Naive thymus-derived CD4-positive, alpha-beta T cell (primary cell): Measurements from ENCODE around the gene CFAP74. TPM values are rescaled to one million over a fixed set of nuclear protein-coding genes. Genes with fewer than 3 reads are reported as not detected.

Experiments
- ATAC-seq: fragments of 150-1000 bp; cut with Tn5 transposase; 2 replicates; pipeline ENCODE4 v1.10.0; 2021; ENCODE audit warnings: mild to moderate bottlenecking, moderate library complexity
- CTCF ChIA-PET: fragments of 350-600 bp; sonication (Branson Sonifier 250); formaldehyde crosslinking; loops from one replicate; lab custom pipeline; 2021; ENCODE audit warnings: antibody characterized with exemption; lab: Charles Lee
- POLR2A ChIA-PET: fragments of 350-600 bp; sonication (Branson Sonifier 250); formaldehyde crosslinking; loops from one replicate; lab custom pipeline; 2021; ENCODE audit warnings: antibody characterized with exemption, inconsistent platforms; lab: Charles Lee
- DNase-seq, 9 donors: peaks; one replicate each; pipeline versions ENCODE4 v3.0.0 to v3.0.0-alpha.2; 2020 to 2022; ENCODE audit warnings: mixed read lengths in 1 of 9
- H3K27ac ChIP-seq: one replicate; pipeline ENCODE4 v1.7.0; 2013; ENCODE audit warnings: mild to moderate bottlenecking, low read depth, low read length, moderate library complexity
- H3K27me3 ChIP-seq, 2 donors: one replicate each; pipeline ENCODE4 v1.7.0; 2013; ENCODE audit warnings: low read length in 2 of 2, mild to moderate bottlenecking in 2 of 2, moderate library complexity in 2 of 2; ENCODE audit not compliant: control insufficient read depth in 2 of 2, insufficient read depth in 2 of 2
- H3K36me3 ChIP-seq, 3 experiments: 1 replicate in 2 of 3; 2 replicates in 1 of 3; pipeline ENCODE4 v1.7.0; 2013; ENCODE audit warnings: low read length in 3 of 3, mild to moderate bottlenecking in 3 of 3, moderate library complexity in 1 of 3; ENCODE audit not compliant: insufficient read depth in 3 of 3, control insufficient read depth in 2 of 3
- H3K4me1 ChIP-seq, 2 donors: one replicate each; pipeline ENCODE4 v1.7.0; 2013; ENCODE audit warnings: low read length in 2 of 2, mild to moderate bottlenecking in 2 of 2, moderate library complexity in 1 of 2; ENCODE audit not compliant: control insufficient read depth in 2 of 2, insufficient read depth in 2 of 2
- H3K4me3 ChIP-seq: 2 replicates; pipeline ENCODE4 v1.7.0; 2013; ENCODE audit warnings: mild to moderate bottlenecking, low read length
- H3K9me3 ChIP-seq, 3 experiments: 1 replicate in 2 of 3; 2 replicates in 1 of 3; pipeline ENCODE4 v1.7.0; 2013; ENCODE audit warnings: low read length in 3 of 3; ENCODE audit not compliant: control insufficient read depth in 2 of 3
- H3K27ac Mint-ChIP-seq, 9 donors: one replicate each; pipeline ENCODE4 v1.8.0; 2020 to 2022; ENCODE audit warnings: mixed read lengths in 9 of 9, mild to moderate bottlenecking in 8 of 9, moderate library complexity in 5 of 9, inconsistent platforms in 2 of 9
- H3K27me3 Mint-ChIP-seq, 5 donors: one replicate each; pipeline ENCODE4 v1.8.0; 2021 to 2022; ENCODE audit warnings: mixed read lengths in 5 of 5, mild to moderate bottlenecking in 1 of 5
- H3K36me3 Mint-ChIP-seq, 5 donors: one replicate each; pipeline ENCODE4 v1.8.0; 2020 to 2022; ENCODE audit warnings: mixed read lengths in 5 of 5, mild to moderate bottlenecking in 3 of 5, inconsistent platforms in 1 of 5
- H3K4me1 Mint-ChIP-seq, 7 donors: one replicate each; pipeline ENCODE4 v1.8.0; 2020 to 2022; ENCODE audit warnings: mixed read lengths in 7 of 7, mild to moderate bottlenecking in 3 of 7, inconsistent platforms in 1 of 7
- H3K4me3 Mint-ChIP-seq, 10 donors: one replicate each; pipeline ENCODE4 v1.8.0; 2020 to 2022; ENCODE audit warnings: mild to moderate bottlenecking in 10 of 10, mixed read lengths in 10 of 10, moderate library complexity in 6 of 10, inconsistent platforms in 2 of 10
- H3K9me3 Mint-ChIP-seq, 11 donors: one replicate each; pipeline ENCODE4 v1.8.0; 2020 to 2022; ENCODE audit warnings: mixed read lengths in 11 of 11, mild to moderate bottlenecking in 4 of 11, inconsistent platforms in 1 of 11, moderate library complexity in 1 of 11
- intact Hi-C, 2 donors: fragments of 100-400 bp; cut with micrococcal nuclease; formaldehyde crosslinking; loops; one replicate each; pipeline ENCODE4 v1.15.1; 2023
- polyA plus RNA-seq, 2 donors: library from polyadenylated mRNA; unstranded; fragments of 300-500 nt; fragmentation: Illumina TruSeq; gene quantifications; one replicate each; pipeline ENCODE4 v1.2.3, GENCODE V29; 2021
- total RNA-seq, 6 experiments: library from RNA in 5 of 6; stranded (reverse) in 5 of 6; gene quantifications; 1 replicate in 5 of 6; 2 replicates in 1 of 6; pipeline ENCODE4 v1.2.3 and lab custom pipeline; 2021 to 2026

CFAP74 gene
- total and polyA plus RNA-seq, 7 experiments from 2014 or later: not detected

DNA sequence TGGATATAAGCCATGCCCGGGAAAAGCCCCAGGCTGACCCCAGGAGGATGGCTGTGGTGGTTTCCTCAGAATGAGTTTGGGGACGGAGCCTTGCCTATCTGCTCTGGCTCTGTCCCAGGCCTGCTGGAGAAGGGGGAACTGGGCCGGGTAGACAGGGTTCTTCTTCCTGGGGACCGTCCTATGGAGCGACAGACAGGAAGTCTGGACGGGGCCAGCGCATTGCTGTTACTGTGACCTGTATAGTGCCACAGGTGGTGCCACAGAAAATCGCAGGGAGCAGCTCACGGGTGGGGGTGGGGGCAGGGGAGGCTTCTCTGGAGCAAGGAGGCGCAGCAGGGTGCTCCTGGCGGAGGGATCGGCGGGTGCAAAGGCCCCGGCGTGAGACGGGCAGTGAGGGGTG is 36.4 kb downstream of the CFAP74 start:
- Mint-ChIP-seq H3K4me3 (no peak overlapping the region), H3K27ac (no peak overlapping the region), H3K36me3 (no peaks in the 10 kb centered on the region), H3K4me1 (peaks cover 0 to 3% (median 0%) of the 10 kb centered on the region in 7 donors), H3K9me3 (peaks cover 0 to 9% (median 0%) of the 10 kb centered on the region in 11 donors), H3K27me3 (peaks cover 0 to 8% (median 4%) of the 10 kb centered on the region in 5 donors)
- H3K4me1 ChIP-seq: no peaks in the 10 kb centered on the region
- intact Hi-C loops: no loop called here
- no peak overlapping the region for H3K4me3 ChIP-seq
- no peaks in the 10 kb centered on the region for H3K9me3 ChIP-seq
- H3K27ac ChIP-seq: no peak overlapping the region
- DNase-seq: no peak
- no peaks in the 10 kb centered on the region for H3K27me3 ChIP-seq
- H3K36me3 ChIP-seq: no peaks in the 10 kb centered on the region
- POLR2A ChIA-PET: no interaction called here
- no peak for ATAC-seq
- CTCF ChIA-PET: no interaction called here

DNA sequence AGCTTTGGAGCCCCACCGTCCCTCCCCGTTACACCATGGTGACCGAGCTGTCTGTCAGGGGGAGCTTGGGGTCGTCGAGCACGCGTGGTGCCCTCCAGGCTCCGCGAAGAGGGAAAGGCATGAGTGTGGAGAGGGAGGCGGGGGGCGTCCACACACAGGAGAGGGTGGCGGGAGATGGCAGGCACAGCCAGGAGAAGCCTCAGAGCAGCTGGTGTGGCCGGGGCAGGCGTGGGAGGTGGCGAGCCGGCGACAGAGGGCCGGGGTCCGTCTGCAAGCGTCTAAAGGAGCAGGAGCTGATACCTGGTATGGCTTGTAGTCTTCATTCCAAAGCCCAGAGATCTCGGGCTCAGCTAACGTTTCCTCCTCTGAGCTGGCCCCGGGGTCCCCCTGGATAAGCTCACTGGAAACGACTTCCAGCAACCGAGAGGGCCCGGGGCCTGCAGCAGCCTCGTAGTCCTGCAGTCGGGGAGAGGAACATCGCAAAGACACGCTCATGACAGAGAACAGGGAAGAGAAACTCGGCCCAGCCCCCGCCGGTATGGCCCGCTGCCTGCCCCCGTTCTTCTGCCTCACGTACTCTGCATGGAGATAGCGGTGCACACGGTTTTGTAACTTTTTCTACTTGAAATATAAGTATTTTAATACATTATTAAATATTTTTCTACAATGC is 37.4 kb downstream of the CFAP74 start:
- POLR2A ChIA-PET: no interaction called here
- H3K36me3 Mint-ChIP-seq: no peaks in the 10 kb centered on the region
- CTCF ChIA-PET: no interaction called here

DNA sequence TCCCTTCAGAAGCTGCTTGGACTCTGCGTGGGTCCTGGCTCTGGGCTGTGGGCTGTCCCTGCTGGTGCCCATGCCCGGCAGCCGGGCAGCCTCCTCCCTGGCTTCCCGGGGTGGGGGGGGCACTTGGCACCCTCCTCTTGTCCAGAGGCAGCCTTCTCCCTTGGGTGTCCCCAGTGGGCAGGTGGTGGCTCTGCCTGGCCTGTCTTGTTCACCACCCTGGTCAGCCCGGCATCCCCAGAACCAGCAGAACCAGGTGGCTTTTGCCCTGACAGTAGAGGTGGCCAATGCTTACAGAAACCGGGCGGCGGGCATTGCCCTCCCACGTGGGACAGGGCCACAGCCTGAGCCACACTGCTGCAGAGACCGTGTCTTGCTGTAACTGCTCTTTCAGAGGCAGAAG is 38.0 kb downstream of the CFAP74 start:
- intact Hi-C loops: no loop called here
- H3K4me1 Mint-ChIP-seq: peaks cover 0 to 3% (median 0%) of the 10 kb centered on the region in 7 donors
- no peaks in the 10 kb centered on the region for H3K4me1 ChIP-seq
- H3K4me3 ChIP-seq: no peak overlapping the region
- H3K27me3 ChIP-seq: no peaks in the 10 kb centered on the region
- no peaks in the 10 kb centered on the region for H3K9me3 ChIP-seq
- ChIA-PET CTCF (no interaction called here), POLR2A (no interaction called here)
- H3K27ac ChIP-seq: no peak overlapping the region
- peaks cover 7 to 24% (median 12%) of the 10 kb centered on the region in 5 donors for H3K27me3 Mint-ChIP-seq
- no peak overlapping the region for H3K4me3 Mint-ChIP-seq
- DNase-seq (no peak), ATAC-seq (no peak)
- no peak overlapping the region for H3K27ac Mint-ChIP-seq
- no peaks in the 10 kb centered on the region for H3K9me3 Mint-ChIP-seq
- H3K36me3 Mint-ChIP-seq: no peaks in the 10 kb centered on the region
- no peaks in the 10 kb centered on the region for H3K36me3 ChIP-seq

More for the DNA sequence above, 37.4 kb downstream of the CFAP74 start:
- no peaks in the 10 kb centered on the region for H3K36me3 ChIP-seq
- no peaks in the 10 kb centered on the region for H3K9me3 ChIP-seq
- no peak overlapping the region for H3K27ac ChIP-seq
- no peaks in the 10 kb centered on the region for H3K27me3 ChIP-seq
- H3K4me1 Mint-ChIP-seq: peaks cover 0 to 3% (median 0%) of the 10 kb centered on the region in 7 donors
- no peak overlapping the region for H3K27ac Mint-ChIP-seq
- intact Hi-C loops: no loop called here
- H3K4me3 Mint-ChIP-seq: no peak overlapping the region
- peaks cover under 1 to 17% (median 6%) of the 10 kb centered on the region in 5 donors for H3K27me3 Mint-ChIP-seq
- no peak overlapping the region for H3K4me3 ChIP-seq
- H3K4me1 ChIP-seq: no peaks in the 10 kb centered on the region
- peaks cover 0 to 5% (median 0%) of the 10 kb centered on the region in 11 donors for H3K9me3 Mint-ChIP-seq
- DNase-seq (no peak), ATAC-seq (no peak)

DNA sequence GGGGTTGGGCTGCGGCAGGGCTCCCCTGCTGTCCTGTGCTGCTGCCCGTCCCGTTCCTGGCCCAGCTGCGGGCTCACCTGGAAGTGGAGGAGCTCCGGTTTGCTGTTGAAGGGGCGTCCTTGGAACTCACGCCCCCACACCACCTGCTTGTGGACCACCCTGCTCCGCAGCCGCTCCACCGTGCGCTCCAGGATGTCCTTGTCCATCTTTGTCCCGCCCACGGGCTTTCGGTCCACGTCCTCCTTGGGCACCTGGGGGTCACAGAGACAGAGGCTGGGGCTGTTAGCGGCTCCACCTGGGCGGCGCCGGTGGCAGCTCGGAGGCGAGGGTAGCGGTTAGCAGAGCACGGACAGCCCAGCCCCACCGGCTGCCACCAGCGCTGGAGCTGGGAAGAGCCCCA is 38.8 kb downstream of the CFAP74 start:
- Mint-ChIP-seq H3K27me3 (peaks cover 9 to 30% (median 12%) of the 10 kb centered on the region in 5 donors), H3K36me3 (no peaks in the 10 kb centered on the region), H3K9me3 (no peaks in the 10 kb centered on the region), H3K27ac (no peak overlapping the region), H3K4me1 (peaks cover 0 to 3% (median 0%) of the 10 kb centered on the region in 7 donors), H3K4me3 (no peak overlapping the region)
- Histone ChIP-seq H3K27me3 (no peaks in the 10 kb centered on the region), H3K9me3 (no peaks in the 10 kb centered on the region), H3K4me3 (no peak overlapping the region), H3K27ac (no peak overlapping the region), H3K4me1 (no peaks in the 10 kb centered on the region), H3K36me3 (no peaks in the 10 kb centered on the region)
- POLR2A ChIA-PET: no interaction called here
- ATAC-seq (no peak), DNase-seq (no peak)
- CTCF ChIA-PET: no interaction called here
- intact Hi-C loops: no loop called here

DNA sequence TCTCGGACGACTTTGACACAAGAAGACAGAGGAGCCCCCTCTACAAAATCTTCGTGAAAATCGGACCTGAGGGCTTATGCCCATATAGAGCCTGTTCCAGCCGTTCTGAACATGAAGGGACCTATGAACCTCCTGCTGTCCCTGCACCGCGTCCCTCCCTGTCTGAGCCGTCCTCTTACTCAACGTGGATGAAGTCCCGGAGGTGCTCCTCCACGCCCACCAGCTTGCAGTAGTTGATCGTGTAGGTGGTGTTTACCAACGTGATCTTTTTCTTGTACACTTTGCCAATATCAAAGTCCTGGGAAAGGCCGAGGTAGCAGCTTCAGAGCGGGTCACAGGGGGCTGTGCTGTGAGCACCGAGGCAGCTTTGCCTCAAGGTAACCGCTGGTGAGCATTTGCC is 40.0 kb downstream of the CFAP74 start:
- CTCF ChIA-PET: no interaction called here
- Histone ChIP-seq H3K36me3 (no peaks in the 10 kb centered on the region), H3K4me3 (no peak overlapping the region), H3K4me1 (no peaks in the 10 kb centered on the region), H3K27me3 (no peaks in the 10 kb centered on the region), H3K9me3 (no peaks in the 10 kb centered on the region), H3K27ac (no peak overlapping the region)
- no peak overlapping the region for H3K27ac Mint-ChIP-seq
- H3K9me3 Mint-ChIP-seq: no peaks in the 10 kb centered on the region
- intact Hi-C loops: no loop called here
- peaks cover 0 to 3% (median 0%) of the 10 kb centered on the region in 7 donors for H3K4me1 Mint-ChIP-seq
- DNase-seq (no peak), ATAC-seq (no peak)
- H3K4me3 Mint-ChIP-seq: no peak overlapping the region
- peaks cover 9 to 30% (median 13%) of the 10 kb centered on the region in 5 donors for H3K27me3 Mint-ChIP-seq
- H3K36me3 Mint-ChIP-seq: no peaks in the 10 kb centered on the region
- POLR2A ChIA-PET: no interaction called here

DNA sequence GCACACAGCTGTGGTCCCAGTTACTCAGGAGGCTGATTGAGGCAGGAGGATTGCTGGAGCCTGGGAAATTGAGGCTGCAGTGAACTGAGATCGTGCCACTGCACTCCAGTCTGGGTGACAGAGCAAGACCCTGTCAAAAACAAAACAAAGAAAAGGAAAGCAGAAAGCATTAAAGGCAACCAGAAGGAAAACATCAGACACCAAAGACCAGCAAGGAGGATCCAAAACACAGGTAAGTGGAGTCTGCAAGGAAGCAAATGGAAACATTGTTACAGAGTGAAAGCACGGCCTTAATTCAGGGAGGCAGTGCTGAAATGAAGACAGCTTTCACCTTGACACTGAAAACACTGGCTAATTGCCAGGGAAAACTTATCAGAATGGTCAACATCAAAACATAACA is 40.8 kb downstream of the CFAP74 start:
- H3K27ac Mint-ChIP-seq: peak overlapping the region in 2 of 9 donors; percentile 15 to 62
- peaks cover 8 to 35% (median 13%) of the 10 kb centered on the region in 5 donors for H3K27me3 Mint-ChIP-seq
- ChIA-PET CTCF (no interaction called here), POLR2A (no interaction called here)
- Histone ChIP-seq H3K27ac (no peak overlapping the region), H3K9me3 (no peaks in the 10 kb centered on the region), H3K4me1 (no peaks in the 10 kb centered on the region), H3K36me3 (no peaks in the 10 kb centered on the region), H3K4me3 (no peak overlapping the region), H3K27me3 (no peaks in the 10 kb centered on the region)
- DNase-seq (no peak), ATAC-seq (no peak)
- H3K9me3 Mint-ChIP-seq: no peaks in the 10 kb centered on the region
- intact Hi-C loops: no loop called here
- no peaks in the 10 kb centered on the region for H3K36me3 Mint-ChIP-seq
- H3K4me3 Mint-ChIP-seq: no peak overlapping the region
- peaks cover 0 to 2% (median 0%) of the 10 kb centered on the region in 7 donors for H3K4me1 Mint-ChIP-seq
